ENCODE data around the gene UBAP2L. TPM values are rescaled to one million over a fixed set of nuclear protein-coding genes. Genes with fewer than 3 reads are reported as not detected.

The UBAP2L gene
- total and polyA plus RNA-seq, 11 donors, result 57.4 to 142 (median 97.6) TPM

DNA sequence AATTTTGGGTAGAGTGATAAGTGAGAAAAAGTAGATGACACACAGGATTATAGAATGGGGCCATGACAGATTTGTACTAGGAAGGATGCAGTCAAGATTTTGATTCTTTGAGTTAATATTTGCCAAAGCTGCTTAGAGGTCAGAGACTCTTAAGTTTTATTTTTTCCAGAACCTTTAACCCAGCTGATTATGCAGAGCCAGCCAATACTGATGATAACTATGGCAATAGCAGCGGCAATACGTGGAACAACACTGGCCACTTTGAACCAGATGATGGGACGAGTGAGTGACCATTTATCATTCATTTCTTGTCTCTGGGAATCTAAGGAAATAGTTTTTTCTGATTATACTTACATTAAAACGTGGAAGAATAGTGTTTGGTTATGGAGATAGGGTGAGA lies 16.1 kb downstream of the UBAP2L start:
- peaks cover 0 to 2% (median 0%) of the 10 kb centered on the region in 12 donors for H3K4me1 ChIP-seq
- no peaks in the 10 kb centered on the region for H3K27me3 ChIP-seq
- ATAC-seq, result no peak
- DNase-seq, result no peak
- intact Hi-C loops (cut with DNase I), result no loop called here
- no peak overlapping the region for H3K27ac ChIP-seq
- H3K4me3 ChIP-seq, result no peak overlapping the region
- no peak for TF ChIP-seq POLR2A (IDR thresholded peaks at IDR 0.05)
- TF ChIP-seq, protein P1, sequence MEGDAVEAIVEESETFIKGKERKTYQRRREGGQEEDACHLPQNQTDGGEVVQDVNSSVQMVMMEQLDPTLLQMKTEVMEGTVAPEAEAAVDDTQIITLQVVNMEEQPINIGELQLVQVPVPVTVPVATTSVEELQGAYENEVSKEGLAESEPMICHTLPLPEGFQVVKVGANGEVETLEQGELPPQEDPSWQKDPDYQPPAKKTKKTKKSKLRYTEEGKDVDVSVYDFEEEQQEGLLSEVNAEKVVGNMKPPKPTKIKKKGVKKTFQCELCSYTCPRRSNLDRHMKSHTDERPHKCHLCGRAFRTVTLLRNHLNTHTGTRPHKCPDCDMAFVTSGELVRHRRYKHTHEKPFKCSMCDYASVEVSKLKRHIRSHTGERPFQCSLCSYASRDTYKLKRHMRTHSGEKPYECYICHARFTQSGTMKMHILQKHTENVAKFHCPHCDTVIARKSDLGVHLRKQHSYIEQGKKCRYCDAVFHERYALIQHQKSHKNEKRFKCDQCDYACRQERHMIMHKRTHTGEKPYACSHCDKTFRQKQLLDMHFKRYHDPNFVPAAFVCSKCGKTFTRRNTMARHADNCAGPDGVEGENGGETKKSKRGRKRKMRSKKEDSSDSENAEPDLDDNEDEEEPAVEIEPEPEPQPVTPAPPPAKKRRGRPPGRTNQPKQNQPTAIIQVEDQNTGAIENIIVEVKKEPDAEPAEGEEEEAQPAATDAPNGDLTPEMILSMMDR (IDR thresholded peaks at IDR 0.05), result no peak
- no peaks in the 10 kb centered on the region for H3K9me3 ChIP-seq
- peaks cover 2 to 100% (median 95%) of the 10 kb centered on the region in 9 donors for H3K36me3 ChIP-seq
- WGBS, 4 donors, result 87 to 94% (median 90%) methylated on average over 4 of the region's 4 CpGs

DNA sequence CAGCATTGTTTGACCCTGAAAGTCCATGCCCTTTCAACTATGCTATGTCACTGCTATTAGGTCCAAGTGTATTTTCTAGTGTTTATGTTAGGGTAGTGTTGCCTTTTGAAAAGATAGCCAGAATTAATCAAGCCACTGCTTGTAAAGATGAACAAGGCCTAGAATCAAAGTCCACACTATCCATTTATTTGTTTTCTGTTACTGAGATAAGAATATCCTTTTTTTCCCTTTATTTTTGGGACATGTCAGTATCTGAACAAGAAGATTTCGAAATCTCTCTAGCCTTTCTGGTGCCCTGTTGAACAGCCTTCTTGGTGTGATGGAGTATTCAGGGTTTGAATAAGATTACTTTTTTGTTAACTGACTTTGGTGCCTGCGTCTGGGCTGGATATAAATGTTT lies 16.7 kb downstream of the UBAP2L start:
- ATAC-seq (no peak), DNase-seq (no peak)
- intact Hi-C loops (cut with DNase I), result no loop called here
- WGBS, 4 donors, result 90 to 97% (median 95%) methylated on average over 2 of the region's 2 CpGs
- no peak overlapping the region for H3K4me3 ChIP-seq
- no peaks in the 10 kb centered on the region for H3K9me3 ChIP-seq
- TF ChIP-seq, protein P1 (IDR thresholded peaks at IDR 0.05), result no peak
- TF ChIP-seq POLR2A (IDR thresholded peaks at IDR 0.05), result no peak
- H3K27me3 ChIP-seq, result no peaks in the 10 kb centered on the region
- H3K27ac ChIP-seq, result no peak overlapping the region
- H3K4me1 ChIP-seq, result peaks cover 0 to 2% (median 0%) of the 10 kb centered on the region in 12 donors
- peaks cover 2 to 100% (median 95%) of the 10 kb centered on the region in 9 donors for H3K36me3 ChIP-seq

DNA sequence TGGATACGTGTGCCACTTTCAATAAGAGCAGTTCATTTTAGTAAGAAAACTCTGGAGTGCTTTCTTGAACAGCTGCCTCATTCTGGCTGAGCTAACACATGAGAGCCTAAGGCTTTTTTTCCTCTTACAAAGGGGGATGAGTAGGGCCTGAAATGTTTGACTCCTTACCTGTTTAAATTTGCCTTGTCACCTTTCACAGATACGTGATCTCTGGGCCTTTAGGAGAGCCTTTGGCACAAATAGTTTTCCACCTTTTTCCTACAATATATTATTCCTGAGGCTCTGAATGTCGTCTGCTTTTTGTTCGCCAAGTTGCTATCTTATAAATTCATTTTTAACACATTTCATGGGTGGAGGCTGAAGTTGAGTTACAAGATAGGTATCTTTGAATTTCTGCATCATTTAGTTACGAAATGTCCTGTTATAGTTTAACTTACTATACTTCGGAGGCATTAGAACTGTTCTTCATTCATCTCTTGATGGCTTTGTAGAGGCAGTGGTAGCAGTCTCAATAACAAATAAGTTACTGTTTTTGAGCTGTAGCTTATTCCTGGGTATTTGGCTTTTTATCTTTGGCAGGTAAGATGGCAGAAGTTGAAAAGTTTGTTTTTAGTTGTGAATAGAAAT lies 17.2 kb downstream of the UBAP2L start:
- Histone ChIP-seq H3K4me1 (peaks cover 0 to 2% (median 0%) of the 10 kb centered on the region in 12 donors), H3K36me3 (peaks cover 2 to 100% (median 95%) of the 10 kb centered on the region in 9 donors), H3K4me3 (no peak overlapping the region), H3K9me3 (no peaks in the 10 kb centered on the region), H3K27me3 (no peaks in the 10 kb centered on the region), H3K27ac (no peak overlapping the region)
- ATAC-seq, result no peak
- DNase-seq, result no peak
- WGBS, 4 donors, result 93 to 95% (median 94%) methylated on average over 6 of the region's 6 CpGs
- TF ChIP-seq POLR2A (IDR thresholded peaks at IDR 0.05), result no peak
- TF ChIP-seq, protein P1 (IDR thresholded peaks at IDR 0.05), result no peak
- intact Hi-C loops (cut with DNase I), result no loop called here

DNA sequence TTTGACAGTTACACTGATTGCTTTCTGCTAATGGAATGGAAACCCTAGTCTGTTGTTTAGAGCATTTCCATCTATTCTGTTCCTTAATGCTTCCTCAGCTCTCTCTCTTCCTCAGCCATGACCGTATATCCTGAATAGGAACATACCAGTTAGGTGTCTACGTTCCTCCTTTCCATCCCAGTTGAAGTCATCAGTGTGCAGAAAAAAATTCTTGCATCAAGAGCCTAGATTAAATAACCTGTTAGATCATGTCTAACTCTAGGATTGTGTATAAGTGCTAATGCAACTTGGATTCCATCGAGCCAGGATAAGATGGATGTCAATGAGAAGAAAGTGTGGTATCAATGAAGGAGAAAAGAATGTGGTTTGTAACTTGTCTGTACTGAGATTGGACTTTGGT lies 18.7 kb downstream of the UBAP2L start:
- DNase-seq, result no peak
- no peaks in the 10 kb centered on the region for H3K9me3 ChIP-seq
- TF ChIP-seq, protein P1 (IDR thresholded peaks at IDR 0.05), result no peak
- TF ChIP-seq POLR2A (IDR thresholded peaks at IDR 0.05), result no peak
- WGBS, 4 donors, result 77 to 80% (median 79%) methylated on average over 3 of the region's 3 CpGs
- H3K4me3 ChIP-seq, result no peak overlapping the region
- peaks cover 2 to 100% (median 97%) of the 10 kb centered on the region in 9 donors for H3K36me3 ChIP-seq
- H3K27ac ChIP-seq, result no peak overlapping the region
- no peaks in the 10 kb centered on the region for H3K27me3 ChIP-seq
- ATAC-seq, result no peak
- H3K4me1 ChIP-seq, result peaks cover 0 to 2% (median 0%) of the 10 kb centered on the region in 12 donors
- intact Hi-C loops (cut with DNase I), result no loop called here

Measured in heart left ventricle (tissue), 16 donors.